ENCODE results near the gene ZFC3H1. TPM values are rescaled to one million over a fixed set of nuclear protein-coding genes. Genes with fewer than 3 reads are reported as not detected.

Gene ZFC3H1
- total and polyA plus RNA-seq, 9 of the 15 experiments (the other 6 are each of a cell fraction or from before 2014, with no cell fraction given) = 14.8 to 80.5 (median 22.1) TPM

DNA sequence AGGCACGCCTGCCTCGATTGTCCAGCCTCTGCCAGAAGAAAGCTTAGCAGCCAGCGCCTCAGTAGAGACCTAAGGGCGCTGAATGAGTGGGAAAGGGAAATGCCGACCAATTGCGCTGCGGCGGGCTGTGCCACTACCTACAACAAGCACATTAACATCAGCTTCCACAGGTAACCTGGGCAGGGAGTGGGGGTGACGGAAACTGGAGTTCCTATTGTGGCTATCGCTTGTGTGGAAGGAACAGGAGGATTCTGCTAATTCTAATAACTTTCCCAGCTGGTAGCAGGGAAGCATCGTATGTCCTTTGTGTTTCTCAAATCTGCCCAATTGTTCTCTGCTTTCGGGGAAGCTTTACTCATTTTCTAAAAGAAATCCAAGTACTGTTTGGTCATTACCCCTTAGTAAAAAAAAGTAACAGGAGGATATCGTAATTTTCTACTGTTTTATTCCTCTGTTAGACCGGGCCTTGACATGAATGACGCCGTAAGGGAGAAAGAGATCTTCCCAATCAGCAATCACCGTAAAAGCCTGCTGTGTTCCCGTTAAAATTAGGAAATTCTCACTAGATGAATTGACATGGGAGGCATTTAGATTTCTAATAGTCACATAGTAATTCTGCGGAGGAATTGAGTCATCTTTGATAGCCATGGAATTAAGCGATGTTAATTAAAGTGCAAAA, 902 bp upstream of the ZFC3H1 start (continued):
- TF ChIP-seq TFAP4 (CRISPR knock-in tag; IDR thresholded peaks at IDR 0.05; ENCODE audit: borderline replicate concordance) (no peak), U2AF2 (optimal IDR thresholded peaks at IDR 0.05; ENCODE audit: low read depth, low read length) (no peak), ZNF551 (CRISPR knock-in tag; IDR thresholded peaks at IDR 0.05) (no peak), ZMIZ1 (IDR thresholded peaks at IDR 0.05; ENCODE audit: low read depth in 2 of 2, low read length in 2 of 2) (no peak), ZNF431 (CRISPR knock-in tag; IDR thresholded peaks at IDR 0.05) (0 out of 2 replicates have a peak, but pooled peaks have one; percentile 57), TBL1XR1 (IDR thresholded peaks at IDR 0.05; ENCODE audit: low read length in 2 of 2) (0 out of 4 replicates have a peak, but pooled peaks of 1 of the 2 experiments have one; percentile 34), ZNF354B (CRISPR knock-in tag; IDR thresholded peaks at IDR 0.05) (no peak), POLR2B (IDR thresholded peaks at IDR 0.05; ENCODE audit: low read depth, partially characterized antibody) (no peak), ZNF655 (CRISPR knock-in tag; IDR thresholded peaks at IDR 0.05) (no peak), ZBTB7A (IDR thresholded peaks at IDR 0.05; ENCODE audit: borderline replicate concordance, control insufficient read depth, low read depth, low read length) (no peak), GATAD2B (IDR thresholded peaks at IDR 0.05; ENCODE audit: borderline replicate concordance) (no peak), SFPQ (IDR thresholded peaks at IDR 0.05; ENCODE audit: low read depth, low read length) (no peak), TCF7 (IDR thresholded peaks at IDR 0.05; ENCODE audit: borderline replicate concordance) (no peak), FOXA3 (CRISPR knock-in tag; conservative IDR thresholded peaks at IDR 0.05 in 1 of 2, IDR thresholded peaks at IDR 0.05 in 1 of 2) (0 out of 4 replicates have a peak, but pooled peaks of 1 of the 2 experiments have one; percentile 8), NBN (IDR thresholded peaks at IDR 0.05; ENCODE audit: low read depth) (no peak), PHB (CRISPR knock-in tag; IDR thresholded peaks at IDR 0.05) (no peak)
- TF ChIP-seq, protein P1, sequence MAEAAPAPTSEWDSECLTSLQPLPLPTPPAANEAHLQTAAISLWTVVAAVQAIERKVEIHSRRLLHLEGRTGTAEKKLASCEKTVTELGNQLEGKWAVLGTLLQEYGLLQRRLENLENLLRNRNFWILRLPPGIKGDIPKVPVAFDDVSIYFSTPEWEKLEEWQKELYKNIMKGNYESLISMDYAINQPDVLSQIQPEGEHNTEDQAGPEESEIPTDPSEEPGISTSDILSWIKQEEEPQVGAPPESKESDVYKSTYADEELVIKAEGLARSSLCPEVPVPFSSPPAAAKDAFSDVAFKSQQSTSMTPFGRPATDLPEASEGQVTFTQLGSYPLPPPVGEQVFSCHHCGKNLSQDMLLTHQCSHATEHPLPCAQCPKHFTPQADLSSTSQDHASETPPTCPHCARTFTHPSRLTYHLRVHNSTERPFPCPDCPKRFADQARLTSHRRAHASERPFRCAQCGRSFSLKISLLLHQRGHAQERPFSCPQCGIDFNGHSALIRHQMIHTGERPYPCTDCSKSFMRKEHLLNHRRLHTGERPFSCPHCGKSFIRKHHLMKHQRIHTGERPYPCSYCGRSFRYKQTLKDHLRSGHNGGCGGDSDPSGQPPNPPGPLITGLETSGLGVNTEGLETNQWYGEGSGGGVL (CRISPR knock-in tag; IDR thresholded peaks at IDR 0.05) = no peak

Measured in K562 (cell line).